Neural progenitor cell (in vitro differentiated cells): ENCODE measurements around the gene TNP1. TPM values are rescaled to one million over a fixed set of nuclear protein-coding genes. Genes with fewer than 3 reads are reported as not detected.

ENCODE experiments used
- DNase-seq: peaks from one replicate; pipeline ENCODE4 v3.0.0-alpha.2; 2016; ENCODE audit warnings: low spot score
- H2AFZ ChIP-seq: fragments of 200-600 bp; sonication (generic); replicated peaks from 2 replicates; pipeline ENCODE4 v1.6.1; 2016; ENCODE audit warnings: antibody characterized with exemption
- H3F3A ChIP-seq: fragments of 200-600 bp; sonication (generic); 2 replicates; pipeline ENCODE4 v1.6.1; 2016; ENCODE audit warnings: antibody characterized with exemption, low read depth
- H3K27ac ChIP-seq: fragments of 200-600 bp; sonication (generic); 2 replicates; pipeline ENCODE4 v1.5.1; 2016; ENCODE audit warnings: mild to moderate bottlenecking
- H3K27me3 ChIP-seq: fragments of 200-600 bp; sonication (generic); 2 replicates; pipeline ENCODE4 v1.6.1; 2016; ENCODE audit warnings: mild to moderate bottlenecking, moderate library complexity
- H3K36me3 ChIP-seq: fragments of 200-600 bp; sonication (generic); 2 replicates; pipeline ENCODE4 v1.5.1; 2016
- H3K4me1 ChIP-seq: fragments of 200-600 bp; sonication (generic); 2 replicates; pipeline ENCODE4 v1.6.1; 2016; ENCODE audit warnings: mixed run types
- H3K4me2 ChIP-seq: fragments of 200-600 bp; sonication (generic); 2 replicates; pipeline ENCODE4 v1.6.1; 2016
- H3K4me3 ChIP-seq: fragments of 200-600 bp; sonication (generic); 2 replicates; pipeline ENCODE4 v1.5.1; 2016
- H3K79me2 ChIP-seq: fragments of 200-600 bp; sonication (generic); 2 replicates; pipeline ENCODE4 v1.6.1; 2016; ENCODE audit warnings: low read depth
- H3K9ac ChIP-seq: fragments of 200-600 bp; sonication (generic); 2 replicates; pipeline ENCODE4 v1.6.1; 2016
- H3K9me3 ChIP-seq: fragments of 200-600 bp; sonication (generic); 2 replicates; pipeline ENCODE4 v1.5.1; 2016; ENCODE audit warnings: low read depth
- H4K20me1 ChIP-seq: fragments of 200-600 bp; sonication (generic); 2 replicates; pipeline ENCODE4 v1.6.1; 2016; ENCODE audit warnings: low read depth
- H3K27ac Mint-ChIP-seq: 3 replicates; pipeline ENCODE4 v1.8.0; 2021; ENCODE audit warnings: mixed read lengths
- H3K27me3 Mint-ChIP-seq: 2 replicates; pipeline ENCODE4 v1.8.0; 2022; ENCODE audit warnings: low read depth, mild to moderate bottlenecking, inconsistent platforms, moderate library complexity, mixed read lengths; ENCODE audit not compliant: insufficient read depth
- H3K36me3 Mint-ChIP-seq: 3 replicates; pipeline ENCODE4 v1.8.0; 2021; ENCODE audit warnings: mixed read lengths
- H3K4me1 Mint-ChIP-seq: 3 replicates; pipeline ENCODE4 v1.8.0; 2021; ENCODE audit warnings: mixed read lengths
- H3K4me3 Mint-ChIP-seq: 3 replicates; pipeline ENCODE4 v1.8.0; 2021; ENCODE audit warnings: mild to moderate bottlenecking, moderate library complexity, mixed read lengths
- H3K9me3 Mint-ChIP-seq: 3 replicates; pipeline ENCODE4 v1.8.0; 2020; ENCODE audit warnings: mixed read lengths
- EZH2 ChIP-seq: fragments of 200-600 bp; sonication (generic); IDR thresholded peaks from 2 replicates; pipeline ENCODE4 v1.6.1; 2017; ENCODE audit warnings: antibody characterized with exemption, mild to moderate bottlenecking, moderate library complexity
- EZH2phosphoT487 ChIP-seq: fragments of 200-600 bp; sonication (generic); IDR thresholded peaks from 2 replicates; pipeline ENCODE4 v1.6.1; 2017; ENCODE audit warnings: antibody characterized with exemption
- total RNA-seq: library from RNA; depleted of rRNA; stranded (reverse); fragments of >200 nt; gene quantifications from 2 replicates; pipeline ENCODE4 v1.2.3, GENCODE V29; 2015; ENCODE audit warnings: low replicate concordance
- TF ChIP-seq, protein P1 (sequence below): fragments of 200-600 bp; sonication (generic); IDR thresholded peaks from 2 replicates; pipeline ENCODE4 v1.5.1; 2017; ENCODE audit warnings: antibody characterized with exemption, mild to moderate bottlenecking

Gene TNP1
- total RNA-seq, 1 donor from 2014 or later = not detected

DNA sequence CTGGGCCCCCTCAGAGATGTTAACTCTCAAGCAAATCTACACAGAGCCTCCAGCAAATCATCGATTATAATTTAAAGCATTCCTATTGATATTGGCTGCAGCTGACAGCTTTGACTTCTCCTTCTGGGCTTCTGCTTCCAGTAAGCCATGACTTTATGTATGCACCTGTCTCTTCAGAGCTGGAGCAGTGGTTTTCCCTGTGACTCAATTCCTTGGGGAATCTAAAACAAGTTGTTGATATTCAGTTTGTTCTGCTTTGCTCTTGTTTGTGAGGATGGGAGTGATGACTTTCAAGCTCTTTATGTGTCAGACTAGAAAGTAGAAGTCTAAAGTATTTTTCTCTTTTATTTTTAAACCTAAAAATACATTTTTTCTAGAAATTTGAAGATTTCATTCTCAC lies 45.1 kb upstream of the TNP1 start:
- Histone ChIP-seq H3K9me3 (no peaks in the 10 kb centered on the region), H3K36me3 (no peaks in the 10 kb centered on the region), H3K27me3 (no peaks in the 10 kb centered on the region), H3F3A (no peaks in the 10 kb centered on the region), H3K4me3 (no peak overlapping the region), H3K4me1 (peaks cover 13% of the 10 kb centered on the region), H3K79me2 (no peaks in the 10 kb centered on the region), H2AFZ (no peak overlapping the region), H3K4me2 (no peak overlapping the region), H3K27ac (no peak overlapping the region), H3K9ac (no peak overlapping the region), H4K20me1 (no peaks in the 10 kb centered on the region)
- peaks cover 11% of the 10 kb centered on the region for H3K27me3 Mint-ChIP-seq
- H3K4me3 Mint-ChIP-seq = no peak overlapping the region
- peaks cover 3% of the 10 kb centered on the region for H3K36me3 Mint-ChIP-seq
- TF ChIP-seq EZH2 (no peak), EZH2phosphoT487 (no peak)
- TF ChIP-seq, protein P1, sequence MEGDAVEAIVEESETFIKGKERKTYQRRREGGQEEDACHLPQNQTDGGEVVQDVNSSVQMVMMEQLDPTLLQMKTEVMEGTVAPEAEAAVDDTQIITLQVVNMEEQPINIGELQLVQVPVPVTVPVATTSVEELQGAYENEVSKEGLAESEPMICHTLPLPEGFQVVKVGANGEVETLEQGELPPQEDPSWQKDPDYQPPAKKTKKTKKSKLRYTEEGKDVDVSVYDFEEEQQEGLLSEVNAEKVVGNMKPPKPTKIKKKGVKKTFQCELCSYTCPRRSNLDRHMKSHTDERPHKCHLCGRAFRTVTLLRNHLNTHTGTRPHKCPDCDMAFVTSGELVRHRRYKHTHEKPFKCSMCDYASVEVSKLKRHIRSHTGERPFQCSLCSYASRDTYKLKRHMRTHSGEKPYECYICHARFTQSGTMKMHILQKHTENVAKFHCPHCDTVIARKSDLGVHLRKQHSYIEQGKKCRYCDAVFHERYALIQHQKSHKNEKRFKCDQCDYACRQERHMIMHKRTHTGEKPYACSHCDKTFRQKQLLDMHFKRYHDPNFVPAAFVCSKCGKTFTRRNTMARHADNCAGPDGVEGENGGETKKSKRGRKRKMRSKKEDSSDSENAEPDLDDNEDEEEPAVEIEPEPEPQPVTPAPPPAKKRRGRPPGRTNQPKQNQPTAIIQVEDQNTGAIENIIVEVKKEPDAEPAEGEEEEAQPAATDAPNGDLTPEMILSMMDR = no peak
- peaks cover 25% of the 10 kb centered on the region for H3K9me3 Mint-ChIP-seq
- no peak for DNase-seq
- no peak overlapping the region for H3K27ac Mint-ChIP-seq
- peaks cover 15% of the 10 kb centered on the region for H3K4me1 Mint-ChIP-seq

DNA sequence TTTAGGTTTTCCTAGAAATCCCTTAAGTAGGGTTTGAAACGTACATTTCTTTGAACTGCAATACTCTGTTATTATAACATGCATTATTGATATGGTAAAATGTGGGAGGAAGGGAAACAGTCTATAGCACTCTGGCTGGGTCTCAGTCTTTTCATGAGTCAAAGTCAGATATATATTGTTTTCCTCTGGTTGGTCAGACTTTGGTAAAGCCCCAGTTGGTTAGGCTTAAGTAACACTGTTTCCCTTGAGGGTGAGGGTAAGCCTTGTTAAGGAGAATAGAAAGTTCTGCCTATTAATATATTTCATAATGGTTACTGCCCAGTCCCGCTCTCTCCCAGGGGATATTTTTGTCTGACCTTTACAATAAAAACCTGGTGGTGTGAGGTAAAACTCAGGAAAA lies 44.7 kb upstream of the TNP1 start:
- no peaks in the 10 kb centered on the region for H3K36me3 ChIP-seq
- H3K9ac ChIP-seq = no peak overlapping the region
- no peak overlapping the region for H3K4me3 Mint-ChIP-seq
- H3K36me3 Mint-ChIP-seq = peaks cover 3% of the 10 kb centered on the region
- no peak overlapping the region for H2AFZ ChIP-seq
- no peak overlapping the region for H3K27ac Mint-ChIP-seq
- H3K4me2 ChIP-seq = no peak overlapping the region
- no peaks in the 10 kb centered on the region for H3K79me2 ChIP-seq
- H3F3A ChIP-seq = no peaks in the 10 kb centered on the region
- H3K4me1 ChIP-seq = peaks cover 13% of the 10 kb centered on the region
- peaks cover 13% of the 10 kb centered on the region for H3K4me1 Mint-ChIP-seq
- TF ChIP-seq EZH2phosphoT487 = no peak
- TF ChIP-seq, protein P1 = no peak
- no peak for TF ChIP-seq EZH2
- H3K27me3 Mint-ChIP-seq = peaks cover 10% of the 10 kb centered on the region
- H3K4me3 ChIP-seq = no peak overlapping the region
- peaks cover 25% of the 10 kb centered on the region for H3K9me3 Mint-ChIP-seq
- no peaks in the 10 kb centered on the region for H3K9me3 ChIP-seq
- H4K20me1 ChIP-seq = no peaks in the 10 kb centered on the region
- H3K27ac ChIP-seq = no peak overlapping the region
- DNase-seq = no peak
- H3K27me3 ChIP-seq = no peaks in the 10 kb centered on the region

DNA sequence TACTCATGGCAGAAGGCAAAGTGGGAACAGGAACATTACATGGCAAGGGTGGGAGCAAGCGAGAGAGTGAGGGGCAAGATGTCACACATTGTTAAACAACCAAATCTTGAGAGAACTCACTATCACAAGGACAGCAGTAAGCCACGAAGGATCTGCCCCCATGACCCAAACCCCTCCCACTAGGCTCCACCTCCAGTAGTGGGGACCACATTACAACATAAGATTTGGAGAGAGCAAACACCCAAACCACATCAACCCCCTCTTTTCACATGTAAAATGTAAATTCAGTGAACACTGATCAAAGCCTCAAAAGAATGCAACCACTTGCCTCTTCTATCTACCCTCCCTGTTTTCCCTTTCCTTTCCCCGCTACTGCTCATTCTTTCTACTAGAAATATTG lies 43.6 kb upstream of the TNP1 start:
- no peak for DNase-seq
- Histone ChIP-seq H3K4me2 (no peak overlapping the region), H3K27ac (no peak overlapping the region), H3K9ac (no peak overlapping the region), H2AFZ (no peak overlapping the region), H3K4me3 (no peak overlapping the region), H3K27me3 (no peaks in the 10 kb centered on the region), H3K79me2 (no peaks in the 10 kb centered on the region), H3F3A (no peaks in the 10 kb centered on the region), H3K4me1 (peaks cover 10% of the 10 kb centered on the region), H4K20me1 (no peaks in the 10 kb centered on the region), H3K9me3 (no peaks in the 10 kb centered on the region), H3K36me3 (no peaks in the 10 kb centered on the region)
- peaks cover 9% of the 10 kb centered on the region for H3K27me3 Mint-ChIP-seq
- H3K4me1 Mint-ChIP-seq = peaks cover 9% of the 10 kb centered on the region
- no peak overlapping the region for H3K4me3 Mint-ChIP-seq
- H3K27ac Mint-ChIP-seq = no peak overlapping the region
- peaks cover 3% of the 10 kb centered on the region for H3K36me3 Mint-ChIP-seq
- TF ChIP-seq, protein P1 = no peak
- TF ChIP-seq EZH2phosphoT487 (no peak), EZH2 (no peak)
- H3K9me3 Mint-ChIP-seq = peaks cover 25% of the 10 kb centered on the region
